GM11168 (cell line): ENCODE data around the gene RNF223.
"Not testable (repeated sequence)": the region's sequence is repeated elsewhere in the genome, so short reads cannot be mapped to it uniquely, and the experiment has no call there.

Source experiments
- in situ Hi-C: fragments of 300-500 bp; cut with MboI; formaldehyde crosslinking; loops from one replicate; pipeline ENCODE4 v1.12.0; 2022; ENCODE audit warnings: low sequenced_read_pairs; ENCODE audit not compliant: unreplicated experiment

The RNF223 gene

GRCh38 chr1:1111516-1112236 lies 37.6 kb upstream of the RNF223 start:
- in situ Hi-C loops: loop anchor here (10.0 kb wide), 1 partner anchor 143 kb away; no protein-coding TSS in a partner anchor

- in situ Hi-C loops: loop anchor here (10.0 kb wide), 1 partner anchor 144 kb away; no protein-coding TSS in a partner anchor
Measured at GRCh38 chr1:1110561-1110971, 36.5 kb upstream of the RNF223 start.

GRCh38 chr1:1109743-1110142 lies 35.6 kb upstream of the RNF223 start:
- in situ Hi-C loops: loop anchor here (10.0 kb wide), 1 partner anchor 145 kb away; no protein-coding TSS in a partner anchor

DNA sequence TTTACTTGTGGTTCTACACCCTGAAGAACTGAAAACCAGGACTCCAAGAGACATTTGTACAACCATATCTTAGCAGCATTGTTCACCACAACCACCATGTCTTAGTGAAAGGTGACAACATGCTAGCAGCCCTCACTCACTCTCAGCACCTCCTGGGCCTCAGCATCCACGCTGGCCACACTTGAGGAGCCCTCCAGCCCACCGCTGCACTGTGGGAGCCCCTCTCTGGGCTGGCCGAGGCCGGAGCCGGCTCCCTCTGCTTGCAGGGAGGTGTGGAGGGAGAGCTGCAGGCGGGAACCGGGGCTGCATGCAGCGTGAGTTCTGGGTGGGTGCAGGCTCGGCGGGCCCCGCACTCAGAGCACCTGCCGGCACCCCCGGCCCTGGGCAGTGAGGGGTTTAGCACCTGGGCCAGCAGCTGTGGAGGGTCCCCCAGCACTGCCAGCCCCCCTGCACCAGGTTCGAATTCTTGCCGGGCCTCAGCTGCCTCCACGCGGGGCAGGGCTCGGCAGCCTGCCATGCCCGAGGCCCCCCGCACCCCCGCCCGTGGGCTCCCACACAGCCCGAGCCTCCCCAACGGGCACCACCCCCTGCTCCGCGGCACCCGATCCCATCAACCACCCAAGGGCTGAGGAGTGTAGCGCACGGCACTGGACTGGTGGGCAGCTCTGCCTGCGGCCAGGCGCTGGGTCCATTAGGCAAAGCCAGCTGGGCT lies 32.6 kb upstream of the RNF223 start:
- in situ Hi-C loops: no loop called here

DNA sequence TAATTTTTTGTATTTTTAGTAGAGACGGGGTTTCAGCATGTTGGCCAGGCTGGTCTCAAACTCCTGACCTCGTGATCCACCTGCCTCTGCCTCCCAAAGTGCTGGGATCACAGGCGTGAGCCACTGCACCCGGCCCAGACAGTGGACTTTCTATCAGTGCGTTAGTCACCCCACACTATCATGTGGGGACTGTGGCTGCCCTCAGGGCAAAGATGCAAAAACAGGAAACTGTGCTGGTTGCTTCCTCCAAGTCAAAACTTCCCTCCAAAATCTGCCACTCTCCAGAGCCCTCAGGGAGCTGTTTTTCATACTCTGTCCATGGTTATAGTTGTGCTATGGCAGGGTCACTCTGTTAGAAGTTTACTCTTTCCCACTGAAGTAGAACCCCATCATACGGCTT lies 30.0 kb upstream of the RNF223 start:
- in situ Hi-C loops: not testable (repeated sequence)

DNA sequence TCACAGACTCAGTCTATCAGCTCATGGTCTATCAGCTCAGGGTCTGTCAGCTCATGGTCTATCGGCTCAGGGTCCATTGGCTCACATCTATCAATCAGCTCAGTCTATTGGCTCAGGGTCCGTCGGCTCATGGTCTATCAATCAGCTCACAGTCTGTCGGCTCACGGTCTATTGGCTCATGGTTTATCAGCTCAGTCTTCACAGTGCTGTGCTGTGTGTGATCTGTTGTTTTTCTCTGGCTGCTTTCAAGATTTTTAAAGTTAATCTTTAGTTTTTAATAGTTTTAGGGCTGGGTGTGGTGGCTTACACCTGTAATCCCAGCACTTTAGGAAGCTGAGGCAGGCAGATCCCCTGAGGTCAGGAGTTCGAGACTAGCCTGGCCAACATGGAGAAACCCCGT lies 27.4 kb upstream of the RNF223 start:
- in situ Hi-C loops: no loop called here

DNA sequence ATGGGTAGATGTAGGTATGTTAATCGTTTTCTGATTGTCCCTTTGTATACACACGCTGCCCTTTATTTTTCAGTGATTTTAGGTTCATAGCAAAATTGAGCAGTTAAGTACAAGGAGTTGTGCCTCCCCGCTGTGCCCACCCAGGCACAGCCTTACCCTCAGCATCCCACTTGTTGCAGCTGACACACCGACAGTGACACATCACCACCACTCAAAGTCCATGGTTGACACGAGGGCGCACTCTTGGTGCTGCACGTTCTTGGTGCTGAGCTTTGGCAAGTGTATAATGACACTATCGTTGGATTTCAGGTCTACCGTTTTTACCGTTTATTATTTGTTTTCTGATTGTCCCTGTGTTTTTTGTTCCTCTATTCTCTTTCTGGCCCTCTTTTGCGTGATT lies 26.2 kb upstream of the RNF223 start:
- in situ Hi-C loops: no loop called here

DNA sequence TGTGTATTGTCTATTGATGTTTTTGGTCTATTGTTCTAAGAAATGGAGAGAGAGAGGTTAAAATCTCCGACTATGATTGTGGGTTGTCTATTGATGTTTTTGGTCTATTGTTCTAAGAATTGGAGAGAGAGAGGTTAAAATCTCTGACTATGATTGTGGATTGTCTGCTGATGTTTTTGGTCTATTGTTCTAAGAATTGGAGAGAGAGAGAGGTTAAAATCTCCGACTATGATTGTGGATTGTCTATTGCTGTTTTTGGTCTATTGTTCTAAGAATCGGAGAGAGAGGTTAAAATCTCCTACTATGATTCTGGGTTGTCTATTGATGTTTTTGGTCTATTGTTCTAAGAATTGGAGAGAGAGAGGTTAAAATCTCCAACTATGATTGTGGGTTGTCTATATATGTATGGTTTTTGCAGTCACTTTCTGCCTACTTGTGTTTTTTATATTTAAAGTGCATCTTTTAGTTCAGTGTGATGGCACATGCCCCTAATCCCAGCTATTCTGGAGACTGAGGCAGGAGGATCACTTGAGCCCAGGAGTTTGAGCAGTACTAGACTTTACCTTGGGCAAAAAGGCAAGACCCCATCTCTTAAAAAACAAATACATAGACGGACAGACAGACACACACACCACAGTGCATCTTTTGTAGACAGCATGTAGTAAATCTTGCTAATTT lies 25.5 kb upstream of the RNF223 start:
- in situ Hi-C loops: no loop called here

DNA sequence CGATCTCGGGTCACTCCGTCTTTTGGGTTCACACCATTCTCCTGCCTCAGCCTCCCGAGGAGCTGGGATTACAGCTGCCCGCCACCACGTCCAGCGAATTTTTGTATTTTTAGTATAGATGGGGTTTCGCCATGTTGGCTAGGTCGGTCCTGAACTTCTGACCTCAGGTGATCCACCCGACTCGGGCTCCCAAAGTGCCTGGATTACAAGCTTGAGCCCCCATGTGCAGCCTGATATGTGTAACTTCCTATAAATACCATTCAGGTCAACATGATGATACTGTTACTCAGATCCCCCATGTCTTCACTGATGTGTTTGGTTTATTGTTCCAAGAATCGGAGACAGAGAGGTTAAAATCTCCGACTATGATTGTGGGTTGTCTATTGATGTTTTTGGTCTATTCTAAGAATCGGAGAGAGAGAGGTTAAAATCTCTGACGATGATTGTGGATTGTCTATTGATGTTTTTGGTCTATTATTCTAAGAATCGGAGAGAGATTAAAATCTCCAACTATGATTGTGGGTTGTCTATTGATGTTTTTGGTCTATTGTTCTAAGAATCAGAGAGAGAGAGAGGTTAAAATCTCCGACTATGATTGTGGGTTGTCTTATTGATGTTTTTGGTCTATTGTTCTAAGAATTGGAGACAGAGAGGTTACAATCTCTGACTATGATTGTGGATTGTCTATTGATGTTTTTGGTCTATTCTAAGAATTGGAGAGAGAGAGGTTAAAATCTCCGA lies 24.7 kb upstream of the RNF223 start:
- in situ Hi-C loops: no loop called here

GRCh38 chr1:1096136-1096535 lies 22.0 kb upstream of the RNF223 start:
- in situ Hi-C loops: not testable (repeated sequence)

DNA sequence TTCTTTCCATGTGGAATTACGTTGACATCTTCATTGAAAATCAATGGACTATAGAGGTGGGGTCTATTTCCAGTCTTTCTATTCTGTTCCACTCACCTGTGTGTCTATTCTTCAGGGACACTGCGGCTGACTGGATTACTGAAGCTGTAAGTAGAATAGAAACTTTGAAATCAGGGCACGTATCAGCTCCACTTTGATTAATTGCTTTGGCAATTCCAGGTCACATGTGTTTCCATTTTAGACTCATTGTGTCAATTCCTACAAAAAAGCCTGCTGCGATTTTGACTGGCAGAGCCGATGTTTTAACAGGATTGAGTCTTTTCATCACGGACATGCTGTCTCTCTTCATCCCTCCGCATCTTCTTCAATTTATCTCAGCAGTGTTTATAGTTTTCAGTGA lies 20.9 kb upstream of the RNF223 start:
- in situ Hi-C loops: no loop called here

- in situ Hi-C loops: no loop called here
Measured at GRCh38 chr1:1093610-1093943, 19.5 kb upstream of the RNF223 start.

- in situ Hi-C loops: no loop called here
Measured at GRCh38 chr1:1092894-1093609, 18.9 kb upstream of the RNF223 start.

GRCh38 chr1:1092149-1092855 lies 18.2 kb upstream of the RNF223 start:
- in situ Hi-C loops: no loop called here

- in situ Hi-C loops: no loop called here
Measured at GRCh38 chr1:1091344-1092148, 17.4 kb upstream of the RNF223 start.

- in situ Hi-C loops: no loop called here
Measured at GRCh38 chr1:1090424-1091343, 16.6 kb upstream of the RNF223 start.

GRCh38 chr1:1089731-1090423 lies 15.8 kb upstream of the RNF223 start:
- in situ Hi-C loops: no loop called here
